GM12801 (cell line): ENCODE data around the gene ASH1L.

ENCODE experiments used
- TF ChIP-seq, protein P1 (sequence below): IDR thresholded peaks from one replicate; pipeline ENCODE4 v1.5.1; 2011; ENCODE audit warnings: control low read depth; ENCODE audit not compliant: insufficient read length; ENCODE audit errors: extremely low read depth

Gene ASH1L

DNA sequence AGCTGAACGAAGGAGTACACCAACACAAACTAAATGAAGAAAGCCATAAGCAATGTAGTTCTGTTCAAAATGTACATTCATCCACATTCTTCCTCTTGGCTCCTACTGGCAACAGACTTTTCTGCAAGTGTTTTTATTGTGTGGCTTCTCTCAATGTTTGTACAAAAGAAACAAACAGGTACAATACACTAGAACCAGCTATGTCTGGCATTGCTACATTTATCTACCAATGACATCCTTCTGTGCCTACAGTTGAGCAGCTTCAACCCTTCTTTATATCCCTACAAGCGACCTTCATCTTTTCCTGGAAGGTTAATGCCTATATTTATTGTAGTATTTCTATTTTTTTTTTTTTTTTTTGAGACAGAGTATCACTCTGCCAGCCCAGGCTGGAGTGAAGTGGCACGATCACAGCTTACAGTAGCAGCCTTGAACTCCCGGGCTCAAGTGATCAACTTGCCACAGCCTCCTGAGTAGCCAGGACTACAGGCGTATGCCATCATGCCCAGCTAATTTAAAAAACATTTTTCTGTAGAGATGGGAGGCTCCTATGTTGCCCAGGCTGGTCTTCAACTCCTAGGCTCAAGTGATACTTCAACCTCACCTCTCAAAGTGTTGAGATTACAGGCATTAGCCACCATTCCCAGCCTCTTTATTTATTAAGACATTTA, 89.3 kb downstream of the ASH1L start:
- TF ChIP-seq, protein P1, sequence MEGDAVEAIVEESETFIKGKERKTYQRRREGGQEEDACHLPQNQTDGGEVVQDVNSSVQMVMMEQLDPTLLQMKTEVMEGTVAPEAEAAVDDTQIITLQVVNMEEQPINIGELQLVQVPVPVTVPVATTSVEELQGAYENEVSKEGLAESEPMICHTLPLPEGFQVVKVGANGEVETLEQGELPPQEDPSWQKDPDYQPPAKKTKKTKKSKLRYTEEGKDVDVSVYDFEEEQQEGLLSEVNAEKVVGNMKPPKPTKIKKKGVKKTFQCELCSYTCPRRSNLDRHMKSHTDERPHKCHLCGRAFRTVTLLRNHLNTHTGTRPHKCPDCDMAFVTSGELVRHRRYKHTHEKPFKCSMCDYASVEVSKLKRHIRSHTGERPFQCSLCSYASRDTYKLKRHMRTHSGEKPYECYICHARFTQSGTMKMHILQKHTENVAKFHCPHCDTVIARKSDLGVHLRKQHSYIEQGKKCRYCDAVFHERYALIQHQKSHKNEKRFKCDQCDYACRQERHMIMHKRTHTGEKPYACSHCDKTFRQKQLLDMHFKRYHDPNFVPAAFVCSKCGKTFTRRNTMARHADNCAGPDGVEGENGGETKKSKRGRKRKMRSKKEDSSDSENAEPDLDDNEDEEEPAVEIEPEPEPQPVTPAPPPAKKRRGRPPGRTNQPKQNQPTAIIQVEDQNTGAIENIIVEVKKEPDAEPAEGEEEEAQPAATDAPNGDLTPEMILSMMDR: no peak

DNA sequence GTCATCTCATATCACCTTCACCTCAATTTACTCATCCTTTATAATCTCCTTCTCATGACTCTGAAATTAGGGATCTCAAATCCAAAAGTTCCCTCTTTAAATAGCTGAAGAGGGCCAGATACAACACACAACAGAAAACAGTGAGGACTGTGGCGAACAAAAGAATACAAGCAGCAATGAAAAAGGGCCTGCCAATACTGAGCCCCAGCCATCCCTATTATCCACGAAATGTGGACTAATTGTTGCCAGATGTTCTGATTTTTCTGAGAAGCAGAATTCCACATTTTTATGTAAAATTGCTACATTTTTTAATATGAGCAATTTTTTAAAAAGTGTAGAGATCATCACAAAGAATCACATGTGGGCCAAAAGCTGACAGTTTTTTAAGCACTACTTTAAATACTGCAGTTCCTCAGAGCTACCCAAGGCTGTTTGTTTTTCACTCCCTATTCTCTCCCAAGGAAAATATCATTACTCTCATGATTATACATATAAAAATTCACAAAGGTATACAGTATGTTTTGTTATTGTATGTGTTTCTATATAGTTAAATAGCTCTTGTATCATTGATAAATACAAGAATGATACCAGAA, 90.0 kb downstream of the ASH1L start:
- TF ChIP-seq, protein P1: no peak

DNA sequence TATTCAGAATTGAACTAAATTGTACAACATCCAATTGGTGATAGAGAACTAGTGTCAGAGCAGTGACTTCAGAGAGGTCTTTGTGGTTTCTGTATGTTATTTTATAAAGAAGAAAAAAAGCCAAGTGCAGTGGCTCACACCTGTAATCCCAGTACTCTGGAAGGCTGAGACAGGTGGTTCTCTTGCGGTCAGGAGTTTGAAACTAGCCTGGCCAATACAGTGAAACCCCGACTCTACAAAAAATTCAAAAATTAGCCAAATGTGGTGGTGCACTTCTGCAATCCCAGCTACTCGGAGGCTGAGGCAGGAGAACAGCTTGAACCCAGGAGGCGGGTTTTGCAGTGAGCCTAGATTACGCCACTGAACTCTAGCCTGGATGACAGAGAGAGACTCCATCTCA, 90.7 kb downstream of the ASH1L start:
- TF ChIP-seq, protein P1: no peak

DNA sequence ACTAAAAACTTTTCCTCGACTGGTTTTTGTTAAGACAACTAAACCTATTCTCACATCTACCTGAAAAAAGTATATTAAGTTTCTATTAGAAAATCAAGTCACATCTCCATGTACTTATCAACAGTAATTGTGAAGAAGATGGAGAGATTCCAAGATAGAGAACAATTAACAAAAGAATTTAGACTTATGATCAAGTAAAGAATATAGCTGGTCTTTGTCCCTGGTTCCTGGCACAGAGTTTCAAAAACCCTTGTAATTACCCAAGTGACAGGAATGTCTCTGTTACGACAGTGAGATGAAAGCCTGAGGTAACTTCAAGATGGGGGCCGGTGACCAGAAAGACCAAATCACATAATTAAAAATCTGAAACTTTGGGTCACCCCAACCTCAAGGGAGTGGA, 91.6 kb downstream of the ASH1L start:
- TF ChIP-seq, protein P1: no peak

DNA sequence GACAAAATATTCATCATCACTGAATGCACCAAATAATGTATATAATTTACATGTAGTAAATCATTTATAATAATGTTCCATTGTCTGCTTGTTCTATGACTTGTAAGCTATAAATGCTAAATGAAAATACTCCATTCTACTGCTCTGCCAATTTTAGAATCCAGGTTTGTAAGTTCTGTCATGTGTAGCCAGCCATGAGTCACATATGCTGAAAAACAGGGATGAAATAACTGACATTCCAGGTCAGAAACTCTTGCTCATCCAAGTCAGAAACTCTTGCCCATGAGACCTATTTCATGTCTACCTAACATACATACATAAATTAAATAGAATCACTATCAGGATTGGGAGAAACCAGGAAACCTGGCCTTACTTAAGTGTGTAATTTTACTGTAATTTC, 95.6 kb downstream of the ASH1L start:
- TF ChIP-seq, protein P1: no peak

DNA sequence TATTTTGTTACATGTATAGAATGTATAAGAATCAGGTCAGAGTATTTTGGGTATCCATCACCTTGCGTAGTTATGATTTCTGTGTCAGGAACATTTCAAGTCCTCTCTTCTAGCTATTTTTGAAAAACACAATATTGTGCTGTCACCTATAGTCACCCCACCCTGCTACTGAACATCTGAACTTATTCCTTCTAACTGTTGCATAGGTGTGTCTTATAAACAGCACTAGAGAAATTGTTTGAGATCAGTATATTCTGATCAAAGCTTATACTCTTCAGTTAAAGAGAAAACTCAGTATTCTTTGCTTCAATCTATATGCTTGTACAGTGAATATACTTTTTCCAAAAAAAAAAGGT, 96.0 kb downstream of the ASH1L start:
- TF ChIP-seq, protein P1: no peak

DNA sequence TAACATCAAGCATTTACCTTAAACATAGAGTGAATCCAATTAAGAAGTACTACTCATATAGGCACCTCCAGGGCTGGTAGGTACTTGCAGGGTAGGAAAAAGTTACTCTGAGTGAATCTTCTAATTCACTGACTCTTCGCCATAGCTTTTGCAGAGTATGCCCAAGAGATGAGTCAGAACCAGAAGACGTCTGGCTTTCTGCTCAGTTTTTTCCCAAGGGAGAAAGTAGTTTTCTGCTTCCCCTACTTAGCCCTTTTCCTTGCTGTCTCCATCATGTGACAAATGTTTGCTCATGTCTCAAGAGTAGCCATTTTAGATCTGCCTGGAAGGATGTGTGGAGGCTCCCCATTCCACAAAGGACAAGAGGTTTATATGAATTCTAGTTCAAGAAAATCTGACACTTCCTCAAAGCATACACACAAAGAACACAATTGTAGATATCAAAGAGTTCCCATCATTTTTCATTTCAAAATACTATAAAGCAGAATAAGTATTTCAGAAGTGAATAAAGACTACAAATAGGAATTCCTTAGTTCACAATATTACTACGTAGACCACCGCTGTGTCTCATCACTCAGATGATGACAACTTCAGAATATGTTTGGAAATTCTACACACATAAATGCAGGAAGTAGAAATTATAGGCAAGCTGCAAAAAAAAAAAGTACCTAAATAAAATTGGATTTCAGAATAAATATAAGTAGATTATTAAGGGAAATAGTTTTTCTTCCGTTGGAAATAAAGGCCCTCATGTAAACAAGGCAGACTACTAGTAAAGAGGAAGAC, 98.5 kb downstream of the ASH1L start:
- TF ChIP-seq, protein P1: no peak
